ENCODE measurements around the gene KCP.

KCP gene

DNA sequence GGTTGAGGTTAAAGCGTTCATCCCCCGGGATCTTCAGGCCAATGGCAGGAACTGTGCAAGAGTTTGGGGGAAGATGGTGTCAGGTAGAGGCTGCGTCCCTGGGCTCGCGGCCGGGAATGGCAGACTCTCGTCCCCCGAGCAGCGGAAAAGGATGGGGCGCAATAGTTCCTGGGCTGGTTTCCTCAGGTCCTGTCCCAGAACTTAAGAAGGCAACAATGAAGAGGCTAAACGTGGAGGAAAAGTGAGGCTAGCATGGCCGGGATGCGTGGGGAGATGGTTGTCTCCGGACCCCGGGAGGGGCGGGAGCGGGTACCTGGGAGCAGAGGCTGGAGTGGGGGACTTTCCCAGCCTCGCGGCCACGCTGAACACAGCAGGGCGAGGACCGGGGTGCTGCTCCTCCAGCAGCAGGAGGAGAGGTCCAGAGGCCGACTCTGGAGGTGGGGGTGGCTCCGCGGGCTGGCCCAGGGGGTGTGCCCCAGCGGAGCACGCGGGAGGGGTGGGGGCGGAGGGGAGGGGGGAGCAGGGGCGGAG lies 28.1 kb upstream of the KCP start:
- no peak for DNase-seq

DNA sequence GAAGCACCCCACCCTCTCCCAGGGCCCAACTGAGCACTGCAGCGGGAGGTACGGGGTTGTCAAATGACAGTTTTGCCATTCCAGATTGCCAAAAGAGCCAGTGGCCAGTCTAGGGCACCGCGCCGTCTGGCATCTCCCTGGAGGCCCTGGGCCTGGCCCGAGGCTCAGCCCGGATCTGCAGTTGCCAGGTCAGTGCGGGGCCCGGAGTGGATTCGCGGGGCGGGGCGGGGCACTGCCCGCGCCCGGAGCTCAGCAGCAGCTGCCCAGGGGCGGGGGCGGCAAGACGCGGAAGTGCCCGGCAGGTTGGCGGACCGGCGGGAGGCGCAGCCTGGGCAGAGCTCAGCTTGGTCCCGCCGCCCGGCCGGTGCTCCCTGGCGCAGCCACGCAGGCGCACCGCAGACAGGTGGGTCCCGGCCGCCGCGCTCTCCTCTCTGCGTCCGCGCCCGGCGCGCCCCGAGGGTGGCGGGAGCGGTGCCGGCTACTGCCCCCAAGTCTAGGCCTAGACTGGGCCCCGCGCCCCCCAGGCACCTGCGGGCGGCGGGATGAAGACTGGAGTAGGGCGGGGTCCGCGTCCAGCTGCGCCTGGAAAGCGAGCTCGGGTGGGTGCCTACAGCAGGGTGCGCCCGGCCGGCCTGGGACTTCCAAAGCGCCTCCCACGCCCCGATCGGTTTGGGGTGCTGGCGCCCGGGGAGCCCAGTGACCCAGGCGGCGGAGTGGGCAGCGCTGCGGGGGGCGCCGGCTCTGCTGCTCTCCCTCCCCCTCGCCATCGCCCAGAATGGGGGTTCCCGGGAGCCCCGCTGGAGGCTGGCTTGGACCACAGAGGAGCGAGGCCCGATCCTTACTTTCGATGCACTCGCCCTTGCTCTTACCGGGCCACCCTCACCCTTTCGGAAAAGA lies 27.4 kb upstream of the KCP start, which contains the start of gene IRF5:
Gene IRF5, plus strand, starts transcription at position 281 of the 897 bp plus-strand sequence. CDS start 4,155 bp downstream, outside the sequence.
- no peak for DNase-seq

DNA sequence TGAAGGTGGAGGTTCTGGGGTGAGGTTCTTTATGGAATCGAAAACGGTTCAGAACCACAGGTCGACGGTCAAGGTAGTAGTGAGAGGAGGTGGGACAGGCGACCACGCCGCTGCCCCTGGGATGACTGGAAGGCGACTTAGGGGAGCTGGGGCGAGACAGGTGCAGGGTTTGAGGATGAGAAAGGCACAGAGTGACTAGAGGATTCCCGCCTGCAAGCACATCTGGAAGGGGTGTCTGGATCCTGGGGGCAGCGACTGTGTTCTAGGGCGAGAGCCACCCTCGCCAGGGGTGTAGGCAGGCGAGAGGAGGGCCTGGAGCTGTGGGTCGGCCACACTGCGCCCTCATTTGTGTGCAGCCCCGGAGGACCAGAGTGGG lies 26.8 kb upstream of the KCP start:
- DNase-seq: no peak

DNA sequence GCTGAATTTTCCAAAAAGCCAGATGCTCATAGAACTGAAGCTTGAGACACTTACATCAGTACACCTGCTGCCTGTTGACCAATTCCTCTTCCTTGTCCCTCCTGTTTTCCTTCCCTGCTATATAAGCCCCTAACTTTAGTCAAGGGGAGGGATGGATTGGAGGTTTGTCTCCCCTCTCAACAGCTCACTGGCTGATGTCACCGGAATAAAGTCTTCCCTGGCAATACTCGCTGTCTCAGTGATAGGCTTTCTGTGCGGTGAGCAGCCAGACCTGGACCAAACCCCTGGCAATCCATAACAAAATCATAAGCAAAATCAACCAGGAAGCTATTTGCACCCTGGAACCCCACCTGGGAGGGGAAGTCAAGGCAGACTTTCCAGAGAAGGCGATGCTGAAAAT lies 26.3 kb upstream of the KCP start:
- DNase-seq: no peak

DNA sequence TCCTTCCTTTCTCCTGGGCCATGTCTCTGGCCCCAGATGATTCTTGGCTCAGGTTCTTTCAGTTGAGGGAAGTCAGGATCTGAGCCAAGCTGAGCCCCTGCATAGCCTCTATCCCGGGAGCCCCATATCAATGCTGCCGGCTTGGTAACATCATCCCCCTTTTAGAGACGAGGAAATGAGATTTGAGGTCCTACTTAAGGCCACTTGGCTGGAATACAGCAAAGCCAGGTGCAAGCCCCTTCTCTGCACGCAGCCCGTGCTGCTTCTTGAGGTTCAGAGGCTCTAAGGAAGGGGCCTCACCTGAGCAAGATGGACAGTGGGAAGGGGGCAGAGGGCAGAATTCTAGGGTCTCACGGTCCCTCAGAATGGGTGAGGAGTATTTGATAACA lies 24.8 kb upstream of the KCP start:
- no peak for DNase-seq

DNA sequence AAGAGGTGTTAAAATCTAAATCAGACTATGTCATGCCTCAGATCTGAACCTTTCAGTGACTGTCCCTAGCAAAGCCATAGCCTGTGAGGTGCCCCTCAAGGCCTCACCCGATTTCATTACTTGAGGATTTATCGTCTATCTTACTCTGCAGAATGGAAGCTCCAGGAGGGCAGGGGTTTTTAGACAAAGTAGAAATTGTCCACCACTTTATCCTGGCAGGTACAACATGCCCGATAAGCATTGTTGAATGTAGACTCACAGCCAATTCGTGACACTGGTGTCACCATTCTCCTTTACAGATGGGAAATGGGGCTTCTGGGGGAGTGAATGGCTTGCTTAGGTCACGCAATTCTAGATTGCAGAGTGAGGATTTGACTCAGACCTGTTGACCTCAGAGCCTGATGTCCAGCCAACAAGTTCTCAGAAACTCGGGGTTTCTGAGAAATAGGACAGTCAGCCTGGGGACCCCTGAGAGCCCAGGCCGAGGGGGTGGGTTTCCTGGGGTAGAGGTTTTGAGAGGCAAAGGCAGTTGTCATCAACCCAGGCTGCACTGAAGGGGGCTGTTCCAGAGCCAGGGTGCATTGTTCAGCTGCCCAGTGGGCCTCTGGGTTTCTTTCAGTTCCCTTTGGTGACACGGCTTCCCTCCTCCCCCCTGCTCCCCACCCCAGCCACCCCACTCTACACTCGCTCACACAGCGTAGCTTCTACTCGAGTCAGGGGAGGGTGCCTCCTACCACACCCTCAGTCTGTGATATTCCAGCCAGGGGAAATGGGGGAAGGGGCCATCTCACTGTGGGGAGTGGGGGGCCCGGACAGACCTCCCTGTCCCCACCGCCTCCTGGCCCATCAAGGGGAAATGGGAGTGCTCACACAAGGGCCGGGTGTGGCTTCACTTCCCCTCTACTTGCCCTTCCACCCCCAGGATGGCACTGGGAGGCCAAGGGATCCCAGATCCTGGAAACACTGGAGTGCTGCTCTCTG lies 24.1 kb upstream of the KCP start:
- DNase-seq: no peak

DNA sequence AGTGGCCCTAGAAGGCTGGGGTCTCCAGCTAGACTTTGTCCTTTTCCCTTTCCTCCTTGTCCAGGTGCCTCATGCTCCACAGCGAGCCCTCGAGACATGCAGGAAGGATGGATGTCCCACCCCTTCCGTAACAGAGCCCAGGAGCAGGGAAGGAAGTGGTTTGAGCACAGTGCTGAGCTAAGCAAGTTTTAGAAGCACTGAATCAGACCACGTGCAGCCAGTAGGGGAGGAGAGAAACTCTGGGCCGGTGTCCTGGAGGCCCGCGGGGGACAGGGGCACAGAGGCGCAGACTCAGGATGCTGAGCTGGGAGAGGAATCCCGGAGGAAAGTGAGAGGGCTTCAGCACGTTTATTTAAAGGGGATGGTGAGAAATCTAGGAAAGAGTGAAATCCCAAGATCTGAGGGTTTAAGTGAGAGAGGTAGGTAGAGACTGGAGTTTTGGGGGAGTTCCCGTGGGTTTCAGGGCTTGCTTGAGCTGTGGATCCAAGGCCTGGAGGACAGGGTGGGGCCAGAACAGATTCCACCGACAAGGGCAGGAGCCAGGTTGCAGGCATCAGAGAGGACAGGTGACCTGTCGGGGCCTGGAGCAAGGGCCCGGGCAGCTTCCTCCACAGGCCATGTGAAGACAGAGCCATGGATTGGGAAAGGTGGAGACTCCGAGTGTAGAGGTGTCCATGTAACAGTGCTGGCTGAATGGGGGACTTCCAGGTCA lies 22.8 kb upstream of the KCP start:
- DNase-seq: peak; percentile 57

DNA sequence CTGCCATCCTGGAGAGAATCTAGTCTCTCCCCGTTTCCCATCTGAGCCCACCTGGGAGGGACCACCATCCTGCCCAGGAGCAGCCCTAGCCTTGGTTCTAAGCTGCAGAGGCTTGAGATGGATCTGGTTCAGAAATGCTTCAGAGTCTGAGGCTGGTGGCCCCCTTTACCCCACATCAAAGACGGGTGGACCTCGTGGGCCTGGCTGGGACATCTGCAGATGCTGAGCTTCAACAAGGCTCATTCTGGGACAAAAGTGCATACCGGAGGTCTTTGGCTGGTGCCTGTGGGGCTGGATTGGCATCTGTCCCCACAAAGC lies 22.3 kb upstream of the KCP start:
- no peak for DNase-seq

DNA sequence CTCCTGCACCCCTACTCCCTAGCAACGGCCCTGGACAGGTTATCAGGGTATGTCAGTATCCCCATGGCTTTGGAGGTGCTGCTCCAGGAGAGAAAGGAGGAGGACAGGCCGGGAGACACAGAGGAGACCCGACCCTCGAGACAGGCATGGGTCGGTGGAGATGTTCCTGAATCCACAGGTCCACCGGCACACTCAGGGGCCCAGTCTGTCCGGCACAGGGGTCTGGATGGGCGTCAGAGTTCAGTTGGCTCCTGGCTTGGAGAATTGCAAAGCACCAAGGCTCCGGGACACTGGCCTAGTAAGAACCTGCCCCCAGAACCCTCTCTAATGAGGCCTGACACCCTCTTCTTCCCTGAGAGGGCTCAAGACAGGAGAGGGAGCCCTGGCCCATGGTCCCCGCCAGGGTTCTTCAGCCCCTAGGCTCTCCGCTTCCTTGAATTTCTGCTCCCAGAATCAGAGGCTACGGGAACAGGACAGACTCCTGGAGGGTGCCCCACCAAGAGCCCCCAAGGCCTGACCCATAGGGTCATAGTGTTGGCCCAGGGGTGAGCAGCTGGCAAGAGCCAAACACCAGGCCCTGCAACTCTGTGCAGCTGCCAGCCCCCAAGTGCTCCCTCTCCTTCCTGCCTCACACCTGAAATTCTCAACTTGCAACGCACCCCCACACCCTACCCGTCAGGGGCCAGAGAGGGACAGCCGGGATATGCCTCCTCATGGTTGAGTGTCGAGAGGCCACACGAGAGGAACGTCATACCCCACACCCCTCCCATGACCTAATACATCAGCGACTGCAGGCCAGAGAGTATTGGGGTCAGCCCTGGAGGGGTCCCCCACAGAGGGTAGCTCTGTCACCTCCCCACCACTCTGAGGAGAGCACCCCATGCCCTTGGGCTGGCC lies 21.7 kb upstream of the KCP start:
- DNase-seq: no peak

DNA sequence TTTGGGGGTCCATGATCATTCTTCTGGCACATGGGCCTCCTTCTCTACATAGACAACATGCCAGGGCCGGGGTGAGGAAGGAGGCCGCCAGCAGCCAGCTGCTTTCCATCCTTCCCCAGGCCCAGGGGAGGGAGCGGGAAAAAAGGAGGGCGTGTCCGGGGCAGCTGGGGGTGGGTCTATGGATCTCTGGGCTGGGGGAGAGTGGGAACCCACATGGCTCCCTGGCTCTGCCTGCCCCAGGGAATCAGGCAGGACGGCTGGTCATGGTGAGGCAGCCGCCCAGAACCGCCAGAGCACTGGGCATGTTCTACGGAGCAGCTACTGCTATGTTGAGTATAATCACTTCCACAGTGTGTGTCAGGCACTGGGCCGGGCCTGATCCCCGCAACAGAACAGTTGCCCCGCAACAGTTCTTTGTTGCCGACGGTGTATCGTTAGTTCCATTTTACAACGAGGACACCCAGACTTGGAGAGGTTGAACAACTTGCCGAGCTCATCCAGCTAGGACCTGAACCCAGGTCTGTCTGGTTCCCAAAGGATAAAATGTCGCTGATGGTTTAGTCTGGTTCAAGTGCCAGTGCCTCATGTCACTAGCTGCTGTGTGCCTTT lies 20.8 kb upstream of the KCP start:
- no peak for DNase-seq

DNA sequence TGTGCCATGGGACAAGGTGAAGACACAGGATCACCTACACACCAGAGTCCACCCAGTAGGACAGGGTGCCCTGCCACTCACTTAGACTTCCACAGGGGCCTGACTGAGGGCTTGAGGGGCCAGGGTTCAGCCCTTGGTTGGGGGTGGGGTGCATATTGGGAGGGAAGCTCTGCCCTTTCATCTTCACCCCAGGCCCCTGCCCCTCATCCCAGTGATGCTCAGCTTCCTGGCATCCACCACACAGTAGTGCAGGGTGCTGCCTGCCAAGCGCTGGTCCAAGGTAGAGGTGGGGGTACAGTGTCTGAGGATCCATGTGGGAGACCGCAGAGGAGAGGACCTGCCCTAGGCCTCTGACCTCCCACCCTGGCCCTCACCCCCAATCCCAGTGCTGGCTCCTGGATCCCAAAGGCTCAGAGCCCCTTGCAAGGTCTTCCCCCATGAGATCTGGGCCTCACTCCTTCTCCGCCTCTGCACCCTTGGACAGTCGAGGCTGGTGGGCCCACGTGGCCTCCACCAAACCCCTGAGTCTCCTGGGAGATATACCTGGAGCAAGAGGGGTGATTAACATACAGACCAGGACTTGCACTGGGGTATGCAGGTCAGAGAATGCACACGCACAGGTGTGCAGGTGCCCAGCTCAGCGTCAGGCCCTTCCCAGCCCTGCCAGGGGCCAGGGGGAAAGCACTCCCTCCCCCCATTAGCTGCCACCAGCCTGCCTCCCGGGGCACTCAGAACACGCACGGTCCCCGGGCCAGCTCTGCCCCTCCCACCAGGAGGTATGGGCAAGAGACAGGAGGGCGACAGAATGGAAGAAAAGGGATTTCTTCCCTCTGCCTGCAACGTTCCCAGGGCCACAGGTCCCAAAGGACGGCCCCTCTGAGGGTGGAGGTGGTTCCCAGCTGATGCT lies 18.6 kb upstream of the KCP start:
- DNase-seq: no peak

DNA sequence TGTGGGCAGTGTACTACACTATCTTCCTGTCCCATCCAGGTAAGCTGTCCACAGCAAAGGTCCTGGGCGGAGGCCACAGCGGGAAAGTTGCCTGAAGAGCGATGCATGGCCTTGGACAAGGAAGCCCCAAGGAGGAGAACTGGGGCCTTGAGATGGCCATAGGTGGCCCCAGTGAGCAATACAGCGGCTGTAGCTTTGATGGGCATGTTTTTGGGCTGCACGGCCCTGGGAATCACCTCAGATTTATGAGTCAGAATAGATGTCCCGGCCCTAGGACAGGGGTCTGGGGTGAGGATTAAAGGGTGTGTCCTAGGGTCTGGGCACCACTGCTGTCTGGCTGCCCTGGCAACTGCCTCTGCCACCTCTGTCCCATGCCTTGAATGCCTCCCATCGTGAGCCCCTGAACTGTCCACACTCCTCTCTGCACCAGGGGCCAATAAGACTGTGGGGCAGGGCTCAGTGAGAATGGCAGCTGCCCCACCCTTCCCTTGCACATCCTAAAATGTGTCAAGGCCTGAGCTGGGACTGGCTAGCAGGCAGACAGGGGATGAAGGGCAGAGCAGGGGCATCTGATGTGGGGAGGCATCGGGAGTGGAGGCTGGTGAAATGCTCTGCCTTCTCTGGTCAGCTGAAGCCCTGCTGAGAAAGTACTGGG lies 17.8 kb upstream of the KCP start:
- no peak for DNase-seq

DNA sequence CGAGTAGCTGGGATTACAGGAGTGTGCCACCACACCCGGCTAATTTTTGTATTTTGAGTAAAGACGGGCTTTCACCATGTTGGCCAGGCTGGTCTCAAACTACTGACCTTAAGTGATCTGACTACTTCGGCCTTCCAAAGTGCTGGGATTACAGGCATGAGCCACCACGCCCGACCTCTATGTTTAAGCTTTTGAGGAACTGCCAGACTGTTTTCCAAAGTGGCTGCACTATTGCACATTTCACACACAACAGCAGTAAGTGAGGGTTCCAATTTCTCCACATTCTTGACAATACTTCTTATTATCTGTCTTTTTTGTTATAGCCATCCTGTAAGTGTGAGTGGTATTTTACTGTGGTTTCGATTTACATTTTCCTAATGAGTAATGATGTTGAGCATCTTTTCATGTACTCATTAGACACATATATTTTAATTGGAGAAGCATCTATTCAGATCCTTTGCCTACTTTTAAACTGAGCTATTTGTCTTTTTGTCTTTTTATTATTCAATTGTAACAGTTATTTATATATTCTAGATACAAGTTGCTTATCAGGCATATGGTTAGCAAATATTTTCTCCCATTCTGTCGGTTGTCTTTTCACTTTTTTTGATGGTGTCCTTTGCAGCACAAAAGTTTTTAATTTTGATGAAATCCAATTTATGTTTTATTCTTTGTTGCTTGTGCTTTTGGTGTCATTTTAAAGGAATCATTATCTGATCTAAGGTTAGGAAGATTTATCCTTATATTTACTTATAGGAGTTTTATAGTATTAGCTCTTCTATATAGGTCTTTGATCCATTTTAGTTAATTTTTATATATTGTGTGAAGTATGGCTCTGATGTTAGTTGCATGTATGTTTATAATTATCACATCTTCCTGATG lies 14.4 kb upstream of the KCP start:
- no peak for DNase-seq

DNA sequence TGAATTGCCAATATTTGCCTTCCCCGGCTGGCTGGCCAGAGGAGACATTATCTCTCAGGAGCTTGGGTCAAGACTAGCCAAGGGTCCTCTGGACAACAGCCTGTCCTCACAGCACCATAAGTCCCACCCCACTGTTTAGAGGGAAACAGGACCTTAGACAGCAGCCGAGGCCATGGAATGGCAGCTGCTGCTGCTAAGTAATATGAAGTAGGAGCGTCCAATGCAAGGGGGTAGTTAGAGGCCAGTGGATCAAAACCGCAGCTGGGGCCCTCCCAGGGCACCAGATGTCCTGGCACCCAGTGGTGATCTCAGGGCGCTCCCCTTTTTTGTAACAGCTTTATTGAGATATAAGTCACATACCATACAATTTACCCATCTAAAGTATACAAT lies 12.9 kb upstream of the KCP start:
- DNase-seq: no peak

DNA sequence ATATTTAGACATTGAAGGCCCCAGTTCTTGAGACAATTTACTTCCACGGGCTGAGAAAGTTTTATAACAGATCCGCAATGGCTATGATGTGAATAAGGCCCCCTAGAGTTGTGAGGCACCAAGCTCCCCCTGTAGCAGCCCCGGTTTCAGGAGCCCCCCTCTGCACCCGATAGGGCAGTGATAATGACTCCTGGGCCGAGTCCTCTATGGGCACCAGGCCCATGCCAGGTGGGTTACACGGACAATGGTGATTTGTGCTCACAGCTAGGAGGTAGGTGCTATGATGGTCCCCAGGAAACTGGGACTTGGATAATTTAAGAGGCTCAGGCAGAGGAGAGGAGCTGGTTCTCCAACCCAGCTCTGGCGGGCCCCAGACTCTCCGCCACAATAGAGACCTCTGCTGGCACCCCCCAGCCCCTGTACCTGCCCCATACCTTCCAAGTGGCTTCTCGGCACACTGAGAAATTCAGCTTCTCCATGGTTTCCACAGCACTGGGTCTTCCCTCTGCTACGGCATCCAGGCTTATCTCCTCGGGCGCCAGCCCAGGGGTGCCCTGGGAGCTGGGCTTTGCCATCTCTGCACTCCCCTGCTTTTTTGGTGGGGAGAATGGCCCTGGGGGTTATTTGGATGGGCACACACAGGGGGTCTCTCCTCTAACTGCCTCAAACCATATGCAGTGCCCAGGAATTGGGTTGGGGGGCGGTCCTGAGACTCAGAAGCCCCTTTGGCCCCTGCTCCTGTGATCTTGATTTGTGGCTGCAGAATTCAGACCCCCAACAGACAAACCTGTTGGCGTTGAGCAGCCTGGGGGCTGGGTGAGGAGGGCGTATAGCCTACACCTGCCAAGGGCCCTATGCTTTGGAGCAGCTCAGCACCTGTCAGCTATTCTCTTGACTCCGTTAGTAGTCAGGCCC lies 12.2 kb upstream of the KCP start:
- no peak for DNase-seq

DNA sequence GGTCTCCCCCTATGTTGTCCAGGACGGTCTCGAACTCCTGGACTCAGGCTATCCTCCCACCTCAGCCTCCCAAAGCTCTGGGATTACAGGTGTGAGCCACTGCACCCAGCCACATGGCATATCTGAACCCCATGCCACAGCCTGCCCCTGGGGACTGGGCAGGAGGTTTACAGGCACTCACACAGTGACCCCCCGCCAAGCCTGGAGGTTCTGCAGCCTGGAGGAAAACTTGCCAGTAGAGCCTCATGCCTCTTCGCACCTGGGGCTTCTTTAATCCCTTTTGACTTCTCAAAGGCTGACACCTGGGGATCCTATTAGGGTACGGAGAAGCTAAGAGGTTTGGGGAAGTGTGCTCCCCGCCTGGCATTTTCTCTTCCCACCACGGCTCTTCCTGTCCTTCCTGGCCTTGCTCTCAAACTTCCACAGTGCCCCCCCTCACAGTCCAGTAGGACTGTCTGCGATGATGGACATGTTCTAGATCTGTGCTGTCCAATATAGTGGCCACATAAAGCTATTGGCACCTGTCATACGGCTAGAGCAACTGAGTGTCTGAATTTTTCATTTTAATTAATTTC lies 11.4 kb upstream of the KCP start:
- DNase-seq: no peak

DNA sequence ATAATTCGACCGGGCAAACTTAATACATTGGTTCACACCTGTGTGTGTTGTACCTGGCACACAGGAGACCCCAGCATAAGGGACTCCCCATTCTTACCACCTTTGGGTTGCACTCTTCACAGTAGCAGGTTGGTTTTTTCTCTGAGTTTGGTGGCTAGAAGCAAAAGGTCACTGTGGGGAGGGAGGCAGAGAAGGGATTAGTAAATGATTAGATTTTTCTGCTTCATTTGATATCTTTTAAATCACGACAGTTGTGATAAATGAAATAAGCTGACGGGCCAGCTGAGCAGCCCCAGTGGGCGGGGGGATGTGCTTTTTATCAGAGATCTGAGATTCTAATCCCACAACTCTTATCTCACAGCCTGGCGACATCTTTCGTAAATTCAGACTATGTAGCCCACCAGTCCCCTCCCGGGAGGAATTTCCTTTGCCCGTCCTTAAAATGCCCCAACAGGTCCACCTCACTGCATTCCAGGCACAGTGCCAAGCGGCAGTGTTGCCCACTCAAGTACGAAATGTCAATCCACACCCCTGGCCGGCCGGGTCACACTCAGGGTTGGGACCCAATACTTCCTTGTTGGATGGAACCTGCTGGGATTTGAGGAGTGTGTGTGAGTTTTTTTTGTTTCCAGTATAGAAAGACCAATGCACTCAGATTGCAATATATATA lies 10.5 kb upstream of the KCP start:
- no peak for DNase-seq

Measured in stimulated activated CD8-positive, alpha-beta memory T cell treated with anti-CD3 and anti-CD28 coated beads, Interleukin-4, amount 100 ng/mL, for 48 hours (primary cell).